PC-3 (cell line): ENCODE data around the gene ZCCHC9. TPM values are rescaled to one million over a fixed set of nuclear protein-coding genes. Genes with fewer than 3 reads are reported as not detected.
"Not testable (repeated sequence)": the region's sequence is repeated elsewhere in the genome, so short reads cannot be mapped to it uniquely, and the experiment has no call there.

Source experiments
- ATAC-seq: fragments of 200-7000 bp; cut with Tn5 transposase; 2 replicates; pipeline ENCODE4 v1.9.1; 2020; ENCODE audit warnings: mild to moderate bottlenecking, moderate library complexity
- BruUV-seq: library from RNA; stranded (reverse); fragments of 400-500 nt; replicated peaks from 2 replicates; lab custom pipeline; 2021; lab: Mats Ljungman, UMichigan
- CTCF ChIA-PET: fragments of 300-600 bp; sonication (Branson Sonifier 250); formaldehyde crosslinking; loops from one replicate; lab custom pipeline; 2022; ENCODE audit warnings: antibody characterized with exemption; lab: Charles Lee
- POLR2A ChIA-PET: fragments of 300-600 bp; sonication (Branson Sonifier 250); formaldehyde crosslinking; loops from one replicate; lab custom pipeline; 2022; ENCODE audit warnings: antibody characterized with exemption; ENCODE audit not compliant: unreplicated experiment; lab: Charles Lee
- DNase-seq: peaks from one replicate; pipeline ENCODE4 v3.0.0-alpha.2; 2015
- H2AFZ ChIP-seq: fragments of 300-600 bp; sonication (generic); 2 replicates; pipeline ENCODE4 v1.6.0; 2016; ENCODE audit warnings: antibody characterized with exemption, low read length
- H3F3A ChIP-seq: fragments of 300-600 bp; sonication (generic); one replicate; pipeline ENCODE4 v1.6.0; 2017; ENCODE audit warnings: antibody characterized with exemption, low read length, control low read depth, mild to moderate bottlenecking; ENCODE audit not compliant: unreplicated experiment
- H3K27ac ChIP-seq: fragments of 300-600 bp; sonication (generic); 2 replicates; pipeline ENCODE4 v1.5.1; 2016; ENCODE audit warnings: mild to moderate bottlenecking, low read length
- H3K27me3 ChIP-seq: fragments of 300-600 bp; sonication (generic); 2 replicates; pipeline ENCODE4 v1.6.1; 2016; ENCODE audit warnings: low read length, mixed read lengths
- H3K36me3 ChIP-seq: fragments of 300-600 bp; sonication (generic); 2 replicates; pipeline ENCODE4 v1.6.1; 2016; ENCODE audit warnings: low read depth, mixed run types, low read length, mixed read lengths
- H3K4me1 ChIP-seq: fragments of 300-600 bp; sonication (generic); 2 replicates; pipeline ENCODE4 v1.5.1; 2016; ENCODE audit warnings: low read length; ENCODE audit not compliant: insufficient read depth
- H3K4me2 ChIP-seq: fragments of 300-600 bp; sonication (generic); 2 replicates; pipeline ENCODE4 v1.6.0; 2016; ENCODE audit warnings: low read length
- H3K4me3 ChIP-seq: fragments of 300-600 bp; sonication (generic); 2 replicates; pipeline ENCODE4 v1.5.1; 2016; ENCODE audit warnings: mild to moderate bottlenecking, low read length, mixed read lengths
- H3K79me2 ChIP-seq: fragments of 300-600 bp; sonication (generic); 2 replicates; pipeline ENCODE4 v1.6.1; 2017; ENCODE audit warnings: low read length, mixed read lengths
- H3K9ac ChIP-seq: fragments of 300-600 bp; sonication (generic); 2 replicates; pipeline ENCODE4 v1.6.0; 2016; ENCODE audit warnings: mild to moderate bottlenecking, low read length
- H3K9me2 ChIP-seq: fragments of 300-600 bp; sonication (generic); replicated peaks from 2 replicates; pipeline ENCODE4 v1.6.1; 2016; ENCODE audit warnings: mixed run types, low read length, mixed read lengths
- H3K9me3 ChIP-seq: fragments of 300-600 bp; sonication (generic); 2 replicates; pipeline ENCODE4 v1.6.1; 2016; ENCODE audit warnings: low read length, mixed read lengths
- H4K20me1 ChIP-seq: fragments of 300-600 bp; sonication (generic); 2 replicates; pipeline ENCODE4 v1.6.1; 2016; ENCODE audit warnings: low read length, mixed read lengths
- EZH2 ChIP-seq: fragments of 300-600 bp; sonication (generic); IDR thresholded peaks from one replicate; pipeline ENCODE4 v1.6.1; 2017; ENCODE audit warnings: antibody characterized with exemption, mild to moderate bottlenecking, low read length; ENCODE audit not compliant: unreplicated experiment
- EZH2phosphoT487 ChIP-seq: fragments of 300-600 bp; sonication (generic); IDR thresholded peaks from 2 replicates; pipeline ENCODE4 v1.6.1; 2018; ENCODE audit warnings: mild to moderate bottlenecking, antibody characterized with exemption, low read length, borderline replicate concordance
- intact Hi-C: fragments of 100-400 bp; cut with micrococcal nuclease; formaldehyde crosslinking; loops from 2 replicates; pipeline ENCODE4 v1.9.0; 2023
- total RNA-seq: library from RNA; depleted of rRNA; stranded (reverse); fragments of >200 nt; gene quantifications from 2 replicates; pipeline ENCODE4 v1.2.3, GENCODE V29; 2014
- TF ChIP-seq, protein P1 (sequence below): fragments of 300-600 bp; sonication (generic); conservative IDR thresholded peaks from 2 replicates; pipeline ENCODE4 v1.5.1; 2017; ENCODE audit warnings: antibody characterized with exemption, low read depth, mild to moderate bottlenecking, low read length

Gene ZCCHC9
- total RNA-seq, 1 experiment from 2014 or later, result 19.4 TPM

DNA sequence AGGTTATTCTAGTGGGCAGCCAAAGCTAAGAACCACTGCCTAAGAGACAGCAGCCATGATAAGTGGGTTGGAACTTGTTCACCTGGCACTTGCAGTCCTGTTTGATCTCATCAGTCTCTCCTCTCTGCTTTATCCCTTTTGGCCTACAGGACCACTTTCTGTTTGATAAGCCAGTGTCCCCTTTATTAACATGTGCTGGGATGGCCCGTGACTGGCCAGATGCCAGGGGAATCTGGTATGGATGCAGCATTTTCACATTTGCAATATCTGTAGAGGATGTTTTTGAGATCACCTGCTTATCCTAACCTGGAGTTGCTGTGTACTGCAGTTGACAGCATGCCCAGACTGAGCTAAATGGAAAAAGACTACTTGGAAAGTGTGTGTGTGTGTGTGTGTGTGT is 44.6 kb upstream of the ZCCHC9 start:
- Histone ChIP-seq H3F3A (no peaks in the 10 kb centered on the region), H3K36me3 (no peaks in the 10 kb centered on the region), H3K9ac (no peak overlapping the region), H2AFZ (no peak overlapping the region), H3K27ac (no peak overlapping the region), H3K79me2 (no peaks in the 10 kb centered on the region), H3K9me3 (no peaks in the 10 kb centered on the region), H3K4me2 (no peak overlapping the region), H3K9me2 (no peaks in the 10 kb centered on the region), H3K4me1 (peaks cover 5% of the 10 kb centered on the region; the same call in 1 of the 2 replicates), H4K20me1 (no peaks in the 10 kb centered on the region), H3K4me3 (no peak overlapping the region), H3K27me3 (no peaks in the 10 kb centered on the region)
- POLR2A ChIA-PET, result no interaction called here
- intact Hi-C loops, result no loop called here
- ATAC-seq (no peak), DNase-seq (no peak)
- CTCF ChIA-PET, result no interaction called here
- no TSS peak for BruUV-seq
- TF ChIP-seq EZH2phosphoT487 (no peak), EZH2 (no peak)
- TF ChIP-seq, protein P1, sequence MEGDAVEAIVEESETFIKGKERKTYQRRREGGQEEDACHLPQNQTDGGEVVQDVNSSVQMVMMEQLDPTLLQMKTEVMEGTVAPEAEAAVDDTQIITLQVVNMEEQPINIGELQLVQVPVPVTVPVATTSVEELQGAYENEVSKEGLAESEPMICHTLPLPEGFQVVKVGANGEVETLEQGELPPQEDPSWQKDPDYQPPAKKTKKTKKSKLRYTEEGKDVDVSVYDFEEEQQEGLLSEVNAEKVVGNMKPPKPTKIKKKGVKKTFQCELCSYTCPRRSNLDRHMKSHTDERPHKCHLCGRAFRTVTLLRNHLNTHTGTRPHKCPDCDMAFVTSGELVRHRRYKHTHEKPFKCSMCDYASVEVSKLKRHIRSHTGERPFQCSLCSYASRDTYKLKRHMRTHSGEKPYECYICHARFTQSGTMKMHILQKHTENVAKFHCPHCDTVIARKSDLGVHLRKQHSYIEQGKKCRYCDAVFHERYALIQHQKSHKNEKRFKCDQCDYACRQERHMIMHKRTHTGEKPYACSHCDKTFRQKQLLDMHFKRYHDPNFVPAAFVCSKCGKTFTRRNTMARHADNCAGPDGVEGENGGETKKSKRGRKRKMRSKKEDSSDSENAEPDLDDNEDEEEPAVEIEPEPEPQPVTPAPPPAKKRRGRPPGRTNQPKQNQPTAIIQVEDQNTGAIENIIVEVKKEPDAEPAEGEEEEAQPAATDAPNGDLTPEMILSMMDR, result no peak

GRCh38 chr5:81262796-81263195 is 38.6 kb upstream of the ZCCHC9 start:
- H3F3A ChIP-seq, H3K9me2 ChIP-seq, H3K36me3 ChIP-seq, H3K9me3 ChIP-seq, DNase-seq, BruUV-seq, POLR2A ChIA-PET, H3K4me2 ChIP-seq, ATAC-seq, H2AFZ ChIP-seq, H3K4me3 ChIP-seq, intact Hi-C loops, H3K9ac ChIP-seq, H4K20me1 ChIP-seq, H3K4me1 ChIP-seq, H3K27ac ChIP-seq, H3K27me3 ChIP-seq, CTCF ChIA-PET: not testable (repeated sequence)
- H3K79me2 ChIP-seq, result peaks cover 14% of the 10 kb centered on the region

GRCh38 chr5:81265101-81265500 is 36.3 kb upstream of the ZCCHC9 start:
- Histone ChIP-seq H3K9me2 (no peaks in the 10 kb centered on the region), H3K9me3 (no peaks in the 10 kb centered on the region), H3K4me1 (peaks cover 20% of the 10 kb centered on the region), H3F3A (no peaks in the 10 kb centered on the region), H2AFZ (no peak overlapping the region), H3K79me2 (peaks cover 31% of the 10 kb centered on the region), H4K20me1 (no peaks in the 10 kb centered on the region), H3K9ac (no peak overlapping the region), H3K4me3 (no peak overlapping the region), H3K27ac (no peak overlapping the region), H3K36me3 (no peaks in the 10 kb centered on the region), H3K4me2 (no peak overlapping the region), H3K27me3 (no peaks in the 10 kb centered on the region)
- intact Hi-C loops, result no loop called here
- TF ChIP-seq, protein P1, result no peak
- no peak for TF ChIP-seq EZH2
- TF ChIP-seq EZH2phosphoT487, result no peak
- no peak for DNase-seq
- POLR2A ChIA-PET, result no interaction called here
- CTCF ChIA-PET, result no interaction called here
- ATAC-seq, result no peak
- no TSS peak for BruUV-seq
